Activated T-helper 9 cell treated with anti-CD3 and anti-CD28 coated beads, Interleukin-2, amount 50 U/mL, for 16 hours (primary cell): ENCODE data around the gene SPTB.

Experiments
- DNase-seq: peaks from one replicate; pipeline ENCODE4 v3.0.0-alpha.2; 2020; ENCODE audit warnings: low read depth

The SPTB gene

GRCh38 chr14:64788706-64789105, 91.0 kb downstream of the SPTB start:
- no peak for DNase-seq

- no peak for DNase-seq
Observed at GRCh38 chr14:64787619-64788018, 92.1 kb downstream of the SPTB start.

- no peak for DNase-seq
Observed at GRCh38 chr14:64786296-64787149, 93.2 kb downstream of the SPTB start.

- DNase-seq = no peak
Observed at GRCh38 chr14:64784006-64784405, 95.7 kb downstream of the SPTB start.

- DNase-seq = no peak
Observed at GRCh38 chr14:64782196-64782595, 97.5 kb downstream of the SPTB start.

GRCh38 chr14:64779472-64779871, 100.2 kb downstream of the SPTB start:
- DNase-seq = no peak

- DNase-seq = no peak
Observed at GRCh38 chr14:64778104-64778754, 101.5 kb downstream of the SPTB start.

GRCh38 chr14:64777461-64777860, 102.2 kb downstream of the SPTB start:
- DNase-seq = no peak

- DNase-seq = no peak
Observed at GRCh38 chr14:64775081-64775777, 104.5 kb downstream of the SPTB start.

- no peak for DNase-seq
Observed at GRCh38 chr14:64774272-64774671, 105.4 kb downstream of the SPTB start.

GRCh38 chr14:64773577-64773976, 106.1 kb downstream of the SPTB start:
- no peak for DNase-seq

GRCh38 chr14:64773046-64773445, 106.7 kb downstream of the SPTB start:
- DNase-seq = no peak

GRCh38 chr14:64772397-64772950, 107.2 kb downstream of the SPTB start:
- DNase-seq = no peak

GRCh38 chr14:64771161-64771560, 108.5 kb downstream of the SPTB start:
- no peak for DNase-seq

- no peak for DNase-seq
Observed at GRCh38 chr14:64770751-64771150, 109.0 kb downstream of the SPTB start.

GRCh38 chr14:64769096-64770020, 110.3 kb downstream of the SPTB start:
- DNase-seq = no peak

- no peak for DNase-seq
Observed at GRCh38 chr14:64768401-64769095, 111.2 kb downstream of the SPTB start.

- no peak for DNase-seq
Observed at GRCh38 chr14:64767215-64767964, 112.3 kb downstream of the SPTB start.

GRCh38 chr14:64766430-64767151, 113.1 kb downstream of the SPTB start:
- DNase-seq = no peak
